ENCODE data around the gene NDFIP2.

- TF ChIP-seq POLR2A (IDR thresholded peaks at IDR 0.05) = no peak
- TF ChIP-seq CTCF (IDR thresholded peaks at IDR 0.05) = no peak
These were observed 1.1 kb upstream of the NDFIP2 start for GRCh38 chr13:79479882-79480281.
